ENCODE data around the gene GRID2.

- TF ChIP-seq CTCF (IDR thresholded peaks at IDR 0.05): no peak
- TF ChIP-seq POLR2A (IDR thresholded peaks at IDR 0.05): no peak
Measured at GRCh38 chr4:93781198-93781597, 1477.4 kb downstream of the GRID2 start.
